HPDE6-E6E7 (cell line): ENCODE measurements around the gene WASF2.
"Not testable (repeated sequence)": the region's sequence is repeated elsewhere in the genome, so short reads cannot be mapped to it uniquely, and the experiment has no call there.

Experiments used
- DNase-seq: peaks from one replicate; pipeline ENCODE4 v3.0.0; 2011; ENCODE audit warnings: missing footprints; ENCODE audit errors: extremely low spot score

Gene WASF2

GRCh38 chr1:27397749-27398148 lies 92.2 kb downstream of the WASF2 start:
- no peak for DNase-seq

DNA sequence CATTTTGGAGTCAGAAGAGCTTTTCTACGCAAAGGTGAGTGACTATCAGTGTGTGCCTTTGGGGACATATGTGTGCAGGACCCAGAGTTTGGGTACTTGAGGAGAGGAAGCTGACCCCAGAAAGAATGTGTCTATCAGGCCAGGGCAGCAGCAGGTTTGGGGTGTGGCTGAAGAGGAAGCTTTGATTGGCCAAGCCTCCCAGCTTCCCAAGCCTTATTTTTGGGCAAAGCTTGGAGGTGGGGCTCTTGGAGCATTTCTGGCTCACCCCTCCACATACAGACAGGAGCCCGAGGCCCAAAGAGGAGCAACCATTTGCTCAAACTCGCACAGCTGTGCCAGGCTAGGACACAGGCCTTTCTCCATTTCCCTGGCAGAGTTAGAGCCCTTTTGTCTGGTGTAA lies 92.9 kb downstream of the WASF2 start:
- no peak for DNase-seq

- DNase-seq: peak; percentile 68
Observed at GRCh38 chr1:27395441-27396195, 94.3 kb downstream of the WASF2 start.

GRCh38 chr1:27394925-27395324 lies 95.0 kb downstream of the WASF2 start:
- DNase-seq: no peak

- DNase-seq: no peak
Observed at GRCh38 chr1:27394282-27394658, 95.7 kb downstream of the WASF2 start.

GRCh38 chr1:27393641-27394281 lies 96.2 kb downstream of the WASF2 start:
- no peak for DNase-seq

- DNase-seq: no peak
Observed at GRCh38 chr1:27392778-27393635, 97.0 kb downstream of the WASF2 start.

- peak; percentile 85 for DNase-seq
Observed at GRCh38 chr1:27392096-27392777, 97.7 kb downstream of the WASF2 start, which contains the start of gene GPR3. GPR3 (plus strand) TSS chr1:27392622; CDS start chr1:27393799, 1,177 bp downstream.

DNA sequence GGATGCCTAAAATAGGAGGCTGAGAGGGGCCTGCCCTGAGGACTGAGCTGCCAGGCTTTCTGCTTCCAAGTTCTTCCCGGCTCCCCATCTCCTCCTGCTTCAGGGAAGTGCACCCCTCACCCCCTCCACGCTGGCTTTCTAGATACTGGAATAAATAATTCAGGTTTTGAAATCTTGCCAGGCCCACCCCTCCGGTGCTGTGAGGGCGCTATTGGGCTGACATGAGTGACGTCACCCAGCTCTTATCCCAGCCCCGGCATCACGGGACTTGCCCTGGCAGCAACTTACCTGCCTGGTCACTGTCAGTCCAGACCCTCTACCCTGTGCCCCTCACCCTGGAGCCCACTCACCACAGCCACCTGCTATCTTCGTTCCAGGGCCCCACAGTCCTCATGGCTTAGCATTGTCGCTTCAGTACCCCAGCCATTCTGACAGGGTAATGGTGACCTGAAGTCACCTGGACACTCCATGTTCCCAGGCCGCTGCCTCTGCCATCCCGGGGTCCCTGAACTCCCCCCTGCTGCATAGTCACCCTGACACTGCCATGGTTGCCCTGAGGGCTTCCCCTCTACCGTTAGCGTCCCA lies 98.4 kb downstream of the WASF2 start:
- peak; percentile 66 for DNase-seq

DNA sequence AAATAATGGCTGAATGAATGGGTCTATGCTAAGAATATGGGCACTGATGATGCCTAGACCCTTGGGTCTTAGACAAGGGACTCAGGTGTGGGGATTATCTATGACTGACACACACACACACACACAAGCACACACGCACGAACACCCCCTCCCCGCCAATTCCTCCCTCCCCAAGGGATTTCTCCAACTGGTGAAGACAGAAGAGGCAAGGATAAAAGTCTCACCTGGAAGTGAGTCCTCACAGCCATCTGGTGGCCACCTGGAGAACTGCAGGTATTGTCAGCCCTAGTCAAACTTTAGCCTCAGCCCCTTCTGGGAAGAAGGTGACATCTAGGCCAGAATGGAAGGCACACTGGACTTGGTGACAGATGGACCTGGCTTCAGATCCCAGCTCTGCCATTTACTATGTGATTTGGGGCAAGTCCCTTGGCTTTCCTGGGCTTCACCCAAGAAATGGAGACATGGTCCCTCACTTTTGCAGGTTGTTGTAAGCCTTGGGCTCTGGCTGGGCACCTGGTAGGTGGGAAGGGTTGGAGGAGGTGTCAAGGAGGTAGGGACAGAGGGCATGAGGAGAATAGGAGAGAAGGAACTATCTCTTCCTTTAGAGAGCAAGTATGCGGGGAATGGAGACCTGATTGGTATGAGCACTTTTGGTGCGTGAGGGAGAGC lies 101.5 kb downstream of the WASF2 start:
- peak; percentile 62 for DNase-seq

- DNase-seq: not testable (repeated sequence)
Observed at GRCh38 chr1:27384797-27385196, 105.2 kb downstream of the WASF2 start.

GRCh38 chr1:27383661-27384060 lies 106.3 kb downstream of the WASF2 start:
- DNase-seq: no peak

DNA sequence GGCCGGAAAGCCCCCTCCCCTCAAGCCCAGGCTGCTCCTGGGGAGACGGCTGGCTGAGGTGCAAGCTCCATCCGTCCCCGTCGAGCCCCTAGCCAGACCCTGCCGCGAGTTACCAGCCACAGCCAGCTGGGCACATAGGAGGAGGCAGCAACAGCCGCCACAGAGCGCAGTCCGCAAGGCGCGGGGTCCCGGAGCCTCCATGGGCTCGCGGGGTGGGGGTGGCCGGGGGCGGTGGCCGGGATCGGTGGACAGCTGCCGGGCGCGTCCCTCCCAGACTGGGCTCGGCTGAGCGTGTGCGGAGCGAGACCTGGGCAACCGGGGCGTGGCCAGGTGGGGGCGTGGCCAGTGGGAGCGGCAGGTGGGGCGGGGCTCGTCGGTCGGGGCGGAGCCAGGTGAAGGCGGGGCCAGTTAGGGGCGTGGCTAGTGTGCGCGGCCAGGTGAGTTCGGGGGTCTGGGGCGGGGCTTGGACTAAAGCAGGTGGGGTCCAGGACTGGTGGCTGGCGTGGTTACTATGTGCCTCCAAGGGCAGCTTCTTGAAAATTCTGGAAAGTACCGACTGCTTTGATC lies 106.8 kb downstream of the WASF2 start, which contains the start of gene CD164L2:
TSS of gene CD164L2 (minus strand) at position 295 of the 567 bp plus-strand sequence. CDS start at position 201, 94 bp downstream.
- DNase-seq: peak; percentile 86

- no peak for DNase-seq
Observed at GRCh38 chr1:27381969-27382762, 107.8 kb downstream of the WASF2 start.

DNA sequence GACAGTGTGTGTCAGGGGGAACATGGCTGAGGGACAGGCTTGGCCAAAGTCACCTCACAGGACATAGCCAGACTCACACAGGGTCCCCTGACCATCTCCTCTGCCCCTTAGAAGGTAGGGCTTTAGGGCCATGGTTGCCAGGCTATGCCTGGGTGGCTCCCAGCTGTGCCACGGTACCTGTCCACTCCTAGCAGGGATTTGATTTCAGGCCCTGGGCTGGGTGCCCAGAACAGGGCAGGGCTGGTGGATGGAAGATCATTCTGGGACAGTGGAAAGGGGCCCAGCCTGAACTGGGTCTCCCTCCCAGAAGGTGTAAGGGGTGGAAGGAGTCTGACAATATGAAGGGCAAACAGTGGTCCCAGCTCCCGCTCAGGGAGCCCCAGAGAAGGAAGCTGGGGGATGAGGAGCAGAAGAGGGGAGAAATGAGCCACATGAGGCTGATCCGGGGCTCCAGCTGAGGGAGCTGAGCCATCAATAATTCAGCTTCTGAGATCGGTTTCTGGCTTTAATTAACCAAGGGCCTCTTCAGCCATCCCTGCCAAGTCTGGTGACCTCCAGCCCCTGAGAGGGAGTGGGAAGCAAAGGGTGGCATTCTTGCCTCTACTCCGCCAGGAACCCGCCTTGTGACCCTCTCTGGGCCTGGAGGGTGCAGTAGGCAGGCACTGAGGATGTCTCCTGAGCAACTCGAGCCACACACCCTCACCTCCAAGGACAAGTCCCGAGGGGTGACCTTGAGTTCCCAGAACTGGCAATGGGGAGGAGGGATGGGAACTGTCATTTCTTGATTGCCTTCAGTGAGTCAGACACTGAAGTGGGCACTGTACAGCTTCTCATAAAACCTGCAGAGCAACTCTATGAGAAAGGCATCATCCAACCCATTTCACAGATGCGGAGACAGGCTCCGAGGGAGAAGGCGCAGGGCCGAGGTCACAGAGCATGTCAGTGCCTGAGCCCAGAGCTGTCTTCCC lies 108.9 kb downstream of the WASF2 start:
- DNase-seq: no peak

GRCh38 chr1:27380224-27380623 lies 109.7 kb downstream of the WASF2 start:
- no peak for DNase-seq

- DNase-seq: no peak
Observed at GRCh38 chr1:27379564-27380122, 110.3 kb downstream of the WASF2 start.
